ENCODE measurements around the gene DNAJC1. TPM values are rescaled to one million over a fixed set of nuclear protein-coding genes. Genes with fewer than 3 reads are reported as not detected.
"Not testable (repeated sequence)": the region's sequence is repeated elsewhere in the genome, so short reads cannot be mapped to it uniquely, and the experiment has no call there.

DNAJC1 gene
- total RNA-seq, 1 donor from 2014 or later = 22.8 TPM

GRCh38 chr10:21820952-21821351 is 182.6 kb downstream of the DNAJC1 start:
- no peak for DNase-seq (ENCODE audit: low read depth)
- TF ChIP-seq CTCF (conservative IDR thresholded peaks at IDR 0.05; ENCODE audit: low read depth, low read length) = no peak
- no peak overlapping the region for H3K4me3 ChIP-seq (ENCODE audit: low read depth, low read length)

- H3K4me3 ChIP-seq (ENCODE audit: low read depth, low read length); DNase-seq (ENCODE audit: low read depth): not testable (repeated sequence)
These were observed 185.1 kb downstream of the DNAJC1 start for GRCh38 chr10:21818416-21818815.

GRCh38 chr10:21814866-21815265 is 188.7 kb downstream of the DNAJC1 start:
- H3K4me3 ChIP-seq (ENCODE audit: low read depth, low read length) = no peak overlapping the region
- TF ChIP-seq CTCF (conservative IDR thresholded peaks at IDR 0.05; ENCODE audit: low read depth, low read length) = no peak
- no peak for DNase-seq (ENCODE audit: low read depth)

- no peak for DNase-seq (ENCODE audit: low read depth)
- TF ChIP-seq CTCF (conservative IDR thresholded peaks at IDR 0.05; ENCODE audit: low read depth, low read length) = no peak
- no peak overlapping the region for H3K4me3 ChIP-seq (ENCODE audit: low read depth, low read length)
These were observed 189.6 kb downstream of the DNAJC1 start for GRCh38 chr10:21813946-21814345.

- no peak for DNase-seq (ENCODE audit: low read depth)
- H3K4me3 ChIP-seq (ENCODE audit: low read depth, low read length) = no peak overlapping the region
- no peak for TF ChIP-seq CTCF (conservative IDR thresholded peaks at IDR 0.05; ENCODE audit: low read depth, low read length)
These were observed 192.3 kb downstream of the DNAJC1 start for GRCh38 chr10:21811245-21811585.

GRCh38 chr10:21810582-21811244 is 192.8 kb downstream of the DNAJC1 start:
- no peak for DNase-seq (ENCODE audit: low read depth)
- no peak for TF ChIP-seq CTCF (conservative IDR thresholded peaks at IDR 0.05; ENCODE audit: low read depth, low read length)
- no peak overlapping the region for H3K4me3 ChIP-seq (ENCODE audit: low read depth, low read length)

GRCh38 chr10:21808550-21808949 is 195.0 kb downstream of the DNAJC1 start:
- no peak overlapping the region for H3K4me3 ChIP-seq (ENCODE audit: low read depth, low read length)
- TF ChIP-seq CTCF (conservative IDR thresholded peaks at IDR 0.05; ENCODE audit: low read depth, low read length) = no peak
- no peak for DNase-seq (ENCODE audit: low read depth)

All from epithelial cell of proximal tubule (primary cell).